Left cardiac atrium (tissue), 4 donors: ENCODE measurements around the gene GATAD2A. TPM values are rescaled to one million over a fixed set of nuclear protein-coding genes. Genes with fewer than 3 reads are reported as not detected.
A peak's percentile ranks its signal among the peaks of the same experiment; 100 is the strongest.
"Not testable (repeated sequence)": the region's sequence is repeated elsewhere in the genome, so short reads cannot be mapped to it uniquely, and the experiment has no call there.

Experiments used
- ATAC-seq, 2 donors: fragments of 200-7000 bp; cut with Tn5 transposase; one replicate each; pipeline ENCODE4 v1.9.1; 2020; ENCODE audit warnings: mild to moderate bottlenecking in 2 of 2, moderate library complexity in 2 of 2
- DNase-seq: peaks from one replicate; pipeline ENCODE4 v3.0.0-alpha.2; 2020
- intact Hi-C, 2 donors: fragments of 100-400 bp; cut with DNase I; formaldehyde crosslinking; loops; one replicate each; pipeline versions ENCODE4 v1.14.1 to v1.15.1; 2022 to 2023
- total RNA-seq, 2 donors: library from RNA; stranded (reverse); fragmentation: NEBNext Ultra II Directional; extraction: Animal tissue kit (Norgen Biotek cat#: 25700); gene quantifications; one replicate each; pipeline ENCODE4 v1.2.1, GENCODE V29; 2021
- donor health status: DM: no; HTN: yes; CAD: no.
- donor health status: DM: no; HTN: yes; CAD: no; lungs with severe emphysema.
- donor health status: DM: yes; HTN: yes; CAD: no.
- donor health status: Dilated cardiomyopathy.

GATAD2A gene
- total RNA-seq, 2 donors from 2014 or later, result 34.2 to 62.3 TPM

GRCh38 chr19:19438366-19439175 lies 33.1 kb downstream of the GATAD2A start:
- intact Hi-C loops, result no loop called here
- ATAC-seq (no peak), DNase-seq (no peak)

GRCh38 chr19:19439176-19439482 lies 33.7 kb downstream of the GATAD2A start:
- ATAC-seq (no peak), DNase-seq (no peak)
- intact Hi-C loops, result no loop called here

GRCh38 chr19:19443283-19443682 lies 37.8 kb downstream of the GATAD2A start:
- intact Hi-C loops, result no loop called here
- DNase-seq (no peak), ATAC-seq (no peak)

GRCh38 chr19:19443902-19444680 lies 38.6 kb downstream of the GATAD2A start:
- no peak for DNase-seq
- ATAC-seq, result no peak
- intact Hi-C loops, result no loop called here

- intact Hi-C loops, result no loop called here
- no peak for DNase-seq
- ATAC-seq, result peak; percentile 51 to 73
Measured at GRCh38 chr19:19444681-19445155, 39.2 kb downstream of the GATAD2A start.

GRCh38 chr19:19445288-19445687 lies 39.8 kb downstream of the GATAD2A start:
- no peak for DNase-seq
- intact Hi-C loops, result no loop called here
- ATAC-seq, result no peak

GRCh38 chr19:19445911-19446361 lies 40.5 kb downstream of the GATAD2A start:
- ATAC-seq (no peak), DNase-seq (no peak)
- intact Hi-C loops, result no loop called here

- ATAC-seq (no peak), DNase-seq (no peak)
- intact Hi-C loops, result no loop called here
Measured at GRCh38 chr19:19446655-19447437, 41.4 kb downstream of the GATAD2A start.

- ATAC-seq (peak in 1 of 2 donors; percentile 7), DNase-seq (no peak)
- intact Hi-C loops, result no loop called here
Measured at GRCh38 chr19:19447536-19448237, 42.2 kb downstream of the GATAD2A start.

GRCh38 chr19:19448238-19448544 lies 42.7 kb downstream of the GATAD2A start:
- intact Hi-C loops, result no loop called here
- DNase-seq, result no peak
- ATAC-seq, result peak; percentile 57 to 58

GRCh38 chr19:19451429-19452242 lies 46.2 kb downstream of the GATAD2A start:
- ATAC-seq (no peak), DNase-seq (no peak)
- intact Hi-C loops, result no loop called here

- ATAC-seq (peak in 1 of 2 donors; percentile 35), DNase-seq (no peak)
- intact Hi-C loops, result no loop called here
Measured at GRCh38 chr19:19452243-19453124, 47.0 kb downstream of the GATAD2A start.

- intact Hi-C loops, result no loop called here
- DNase-seq (no peak), ATAC-seq (no peak)
Measured at GRCh38 chr19:19453125-19453454, 47.6 kb downstream of the GATAD2A start.

GRCh38 chr19:19455166-19455919 lies 49.9 kb downstream of the GATAD2A start:
- intact Hi-C loops, DNase-seq, ATAC-seq: not testable (repeated sequence)

- no peak for ATAC-seq
- DNase-seq, result no peak
- intact Hi-C loops, result no loop called here
Measured at GRCh38 chr19:19457671-19458070, 52.2 kb downstream of the GATAD2A start.

GRCh38 chr19:19458110-19458816 lies 52.8 kb downstream of the GATAD2A start:
- intact Hi-C loops, result no loop called here
- no peak for ATAC-seq
- no peak for DNase-seq
